GM12891 (cell line): ENCODE measurements around the gene BDH1.

Source experiments
- PAX5 ChIP-seq: IDR thresholded peaks from 2 replicates; pipeline ENCODE4 v1.6.1; 2011; ENCODE audit warnings: low read length, moderate library complexity, mild to moderate bottlenecking; ENCODE audit not compliant: insufficient read depth, severe bottlenecking
- POLR2A ChIP-seq: IDR thresholded peaks from 2 replicates; pipeline ENCODE4 v1.6.1; 2011; ENCODE audit warnings: low read depth, low read length, control low read depth
- POLR2AphosphoS5 ChIP-seq: IDR thresholded peaks from 2 replicates; pipeline ENCODE4 v1.6.1; 2011; ENCODE audit warnings: low read depth, low read length, control low read depth
- SPI1 ChIP-seq: IDR thresholded peaks from 2 replicates; pipeline ENCODE4 v1.6.1; 2011; ENCODE audit warnings: low read depth, low read length, control low read depth
- TAF1 ChIP-seq: IDR thresholded peaks from 2 replicates; pipeline ENCODE4 v1.6.1; 2011; ENCODE audit warnings: low read depth, low read length, control low read depth

- TF ChIP-seq SPI1: no peak
- no peak for TF ChIP-seq POLR2A
- no peak for TF ChIP-seq TAF1
- no peak for TF ChIP-seq POLR2AphosphoS5
- TF ChIP-seq PAX5: no peak
Measured at GRCh38 chr3:197545571-197545970, 10.2 kb downstream of the BDH1 start.
